NCI-H524 treated with DMSO at 0.1 percent for 48 hours (cell line): Measurements from ENCODE around the gene CNTD1.
"Not testable (repeated sequence)": the region's sequence is repeated elsewhere in the genome, so short reads cannot be mapped to it uniquely, and the experiment has no call there.

Experiments
- DNase-seq: peaks from one replicate; lab custom pipeline; 2025; lab: John Stamatoyannopoulos, UW

CNTD1 gene

DNA sequence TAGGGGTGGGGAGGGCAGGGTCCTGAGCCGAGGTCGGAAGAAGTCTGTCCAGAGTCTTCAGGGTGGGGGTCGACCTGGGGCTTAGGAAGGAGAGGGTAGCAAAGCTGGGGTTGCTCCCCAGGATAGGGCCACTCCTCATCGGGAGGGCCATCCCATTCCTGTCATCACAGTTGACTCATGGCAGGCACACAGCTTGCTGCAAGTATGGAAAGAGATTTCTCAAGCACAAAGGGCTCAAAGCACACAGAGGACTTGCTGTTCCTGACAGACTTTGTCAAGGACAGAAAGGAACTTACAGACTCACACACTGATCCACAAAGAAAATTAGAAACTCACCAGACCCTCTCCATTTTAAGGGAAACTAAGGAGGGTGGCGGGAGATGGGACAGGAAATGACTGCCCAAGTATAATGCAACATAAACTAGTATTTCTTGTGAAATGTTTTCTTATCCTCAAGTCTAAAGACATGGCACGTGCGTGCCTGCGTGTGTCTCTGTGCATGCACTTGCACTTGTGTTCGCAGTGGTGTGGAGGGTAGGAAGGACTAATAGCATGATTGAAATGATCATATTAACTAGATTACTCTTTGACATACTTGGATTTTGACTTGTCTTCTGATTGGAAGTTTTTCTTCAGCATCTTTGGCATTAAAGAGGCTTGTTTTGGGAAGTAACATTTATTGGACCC is 48.1 kb downstream of the CNTD1 start:
- DNase-seq, result no peak

DNA sequence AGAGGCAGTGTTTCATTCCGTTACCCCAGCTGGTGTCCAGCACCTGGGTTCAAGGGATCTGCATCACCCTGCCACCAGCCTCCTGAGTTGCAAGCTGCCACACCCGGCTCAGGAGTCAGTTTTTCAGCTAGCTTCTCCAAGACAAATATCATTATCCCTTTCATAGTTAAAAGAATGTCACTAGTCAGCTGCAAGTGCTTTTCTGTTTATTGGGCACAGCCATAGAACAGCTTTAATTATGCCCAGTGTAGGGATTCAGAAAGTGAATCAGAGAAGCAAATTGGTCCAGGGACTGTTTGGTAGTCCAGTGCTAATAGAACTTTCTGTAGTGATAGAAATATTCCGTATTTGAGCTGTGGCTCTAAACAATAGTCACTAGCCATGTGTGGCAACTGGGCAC is 49.4 kb downstream of the CNTD1 start:
- DNase-seq, result no peak

DNA sequence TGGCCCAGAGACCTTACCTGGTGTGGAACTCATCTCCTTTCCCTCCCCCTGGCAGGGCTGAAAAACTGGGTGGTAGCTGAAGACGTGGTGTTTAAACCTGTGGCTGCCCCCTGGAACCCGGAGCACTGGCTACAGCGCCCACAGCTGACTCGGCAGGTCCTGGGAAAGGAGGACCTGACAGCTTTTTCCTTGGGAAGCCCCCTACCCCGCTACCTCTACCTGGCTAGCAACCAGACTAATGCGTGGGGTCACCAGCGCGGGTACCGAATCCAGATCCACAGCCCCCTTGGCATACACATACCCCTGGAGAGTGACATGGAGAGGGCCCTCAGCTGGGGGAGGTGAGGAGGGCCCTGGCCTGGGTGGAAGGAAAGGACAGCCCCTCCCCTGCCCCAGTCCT is 50.4 kb downstream of the CNTD1 start:
- no peak for DNase-seq

DNA sequence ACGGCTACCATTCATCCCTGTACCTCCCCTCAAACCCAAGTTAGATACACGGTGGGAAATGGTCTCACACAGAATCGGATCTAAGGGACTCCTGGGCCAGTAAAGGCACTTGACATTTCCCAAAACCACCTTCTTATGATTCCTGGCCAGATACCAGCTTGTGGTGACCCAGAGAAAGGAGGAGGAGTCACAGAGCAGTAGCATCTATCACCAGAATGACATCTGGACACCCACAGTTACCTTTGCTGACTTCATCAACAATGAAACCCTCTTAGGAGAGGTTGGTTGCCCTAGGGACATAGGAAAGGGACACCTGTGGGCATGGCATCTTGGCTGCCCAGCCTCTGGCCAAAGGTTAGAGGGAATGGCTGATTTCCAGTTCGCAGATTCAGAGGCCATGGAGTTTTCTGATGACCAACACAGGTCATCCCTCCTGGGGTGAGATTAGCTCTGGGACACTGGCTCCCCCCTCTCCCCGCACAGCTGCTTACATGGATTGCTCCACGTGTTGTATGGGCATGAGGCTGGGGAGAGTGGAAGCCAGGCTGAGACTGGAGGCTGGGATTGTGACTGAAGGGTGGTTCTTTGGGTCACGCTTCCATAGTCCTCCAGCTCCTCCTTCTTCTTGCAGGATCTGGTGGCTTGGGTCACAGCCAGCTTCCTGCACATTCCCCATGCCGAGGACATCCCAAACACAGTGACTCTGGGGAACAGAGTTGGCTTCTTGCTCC is 51.0 kb downstream of the CNTD1 start:
- DNase-seq, result no peak

DNA sequence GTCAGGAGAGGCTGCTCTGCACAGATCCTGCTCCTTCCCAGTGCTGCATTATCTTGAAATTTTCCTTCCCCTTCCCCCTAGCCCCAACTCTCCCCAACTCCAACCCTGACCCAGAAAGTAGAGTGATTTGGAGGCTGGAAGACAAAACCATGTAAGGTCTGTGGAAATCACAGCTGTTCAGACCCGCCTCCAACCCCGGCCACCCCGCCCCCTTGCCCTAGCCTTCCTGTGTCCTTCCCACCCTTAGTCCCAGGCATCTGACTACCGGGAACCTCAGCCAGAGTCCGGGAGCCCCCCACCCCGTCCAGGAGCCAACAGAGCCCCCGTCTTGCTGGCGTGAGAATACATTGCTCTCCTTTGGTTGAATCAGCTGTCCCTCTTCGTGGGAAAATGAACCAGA is 52.3 kb downstream of the CNTD1 start, which contains the start of gene AOC3:
Gene AOC3 (plus strand): TSS at position 246 of the 400 bp plus-strand sequence. CDS start 145 bp downstream, at position 391.
- no peak for DNase-seq

DNA sequence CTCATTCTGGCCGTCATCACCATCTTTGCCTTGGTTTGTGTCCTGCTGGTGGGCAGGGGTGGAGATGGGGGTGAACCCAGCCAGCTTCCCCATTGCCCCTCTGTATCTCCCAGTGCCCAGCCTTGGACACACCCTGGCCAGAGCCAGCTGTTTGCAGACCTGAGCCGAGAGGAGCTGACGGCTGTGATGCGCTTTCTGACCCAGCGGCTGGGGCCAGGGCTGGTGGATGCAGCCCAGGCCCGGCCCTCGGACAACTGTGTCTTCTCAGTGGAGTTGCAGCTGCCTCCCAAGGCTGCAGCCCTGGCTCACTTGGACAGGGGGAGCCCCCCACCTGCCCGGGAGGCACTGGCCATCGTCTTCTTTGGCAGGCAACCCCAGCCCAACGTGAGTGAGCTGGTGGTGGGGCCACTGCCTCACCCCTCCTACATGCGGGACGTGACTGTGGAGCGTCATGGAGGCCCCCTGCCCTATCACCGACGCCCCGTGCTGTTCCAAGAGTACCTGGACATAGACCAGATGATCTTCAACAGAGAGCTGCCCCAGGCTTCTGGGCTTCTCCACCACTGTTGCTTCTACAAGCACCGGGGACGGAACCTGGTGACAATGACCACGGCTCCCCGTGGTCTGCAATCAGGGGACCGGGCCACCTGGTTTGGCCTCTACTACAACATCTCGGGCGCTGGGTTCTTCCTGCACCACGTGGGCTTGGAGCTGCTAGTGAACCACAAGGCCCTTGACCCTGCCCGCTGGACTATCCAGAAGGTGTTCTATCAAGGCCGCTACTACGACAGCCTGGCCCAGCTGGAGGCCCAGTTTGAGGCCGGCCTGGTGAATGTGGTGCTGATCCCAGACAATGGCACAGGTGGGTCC is 52.9 kb downstream of the CNTD1 start:
- not testable (repeated sequence) for DNase-seq

DNA sequence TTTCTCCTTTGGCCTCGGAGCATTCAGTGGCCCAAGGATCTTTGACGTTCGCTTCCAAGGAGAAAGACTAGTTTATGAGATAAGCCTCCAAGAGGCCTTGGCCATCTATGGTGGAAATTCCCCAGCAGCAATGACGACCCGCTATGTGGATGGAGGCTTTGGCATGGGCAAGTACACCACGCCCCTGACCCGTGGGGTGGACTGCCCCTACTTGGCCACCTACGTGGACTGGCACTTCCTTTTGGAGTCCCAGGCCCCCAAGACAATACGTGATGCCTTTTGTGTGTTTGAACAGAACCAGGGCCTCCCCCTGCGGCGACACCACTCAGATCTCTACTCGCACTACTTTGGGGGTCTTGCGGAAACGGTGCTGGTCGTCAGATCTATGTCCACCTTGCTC is 53.7 kb downstream of the CNTD1 start:
- no peak for DNase-seq

DNA sequence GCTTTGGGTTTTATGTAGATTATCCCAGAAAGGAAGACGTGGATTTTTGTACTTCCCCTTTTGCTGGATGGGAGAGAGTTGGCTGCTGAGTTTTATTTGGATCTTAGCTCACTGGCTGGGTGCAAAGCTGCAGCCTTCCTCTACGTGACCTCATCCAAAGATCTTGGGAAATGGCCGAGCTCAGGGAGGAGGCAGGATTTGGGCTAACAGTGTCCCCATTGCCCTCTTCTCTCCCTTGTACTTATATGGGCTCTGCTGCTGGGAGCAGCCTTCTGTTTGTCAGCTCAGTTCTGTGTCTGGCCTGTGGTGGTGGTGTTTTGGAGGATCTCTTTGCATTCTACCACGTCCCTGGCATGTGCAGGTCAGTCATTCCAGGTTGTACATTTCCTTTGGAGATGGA is 54.3 kb downstream of the CNTD1 start:
- DNase-seq, result no peak

DNA sequence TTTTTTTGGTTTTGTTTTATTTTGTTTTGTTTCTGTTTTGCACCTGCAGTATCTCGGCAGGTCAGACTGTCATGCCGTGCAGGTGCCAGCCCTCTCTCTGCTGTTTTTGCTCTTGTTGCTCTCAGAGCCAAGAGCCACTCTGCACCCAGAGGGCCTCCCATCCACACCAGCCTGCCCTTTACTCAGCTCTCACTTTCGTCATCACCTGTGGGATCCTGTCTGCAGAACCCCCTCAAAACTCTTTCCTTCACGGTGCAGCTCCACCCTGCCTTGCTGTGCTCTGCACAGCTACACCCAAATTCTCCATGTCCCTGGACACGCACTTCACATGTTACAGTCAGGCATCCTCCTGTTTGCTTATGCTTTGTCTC is 54.9 kb downstream of the CNTD1 start:
- DNase-seq, result no peak

DNA sequence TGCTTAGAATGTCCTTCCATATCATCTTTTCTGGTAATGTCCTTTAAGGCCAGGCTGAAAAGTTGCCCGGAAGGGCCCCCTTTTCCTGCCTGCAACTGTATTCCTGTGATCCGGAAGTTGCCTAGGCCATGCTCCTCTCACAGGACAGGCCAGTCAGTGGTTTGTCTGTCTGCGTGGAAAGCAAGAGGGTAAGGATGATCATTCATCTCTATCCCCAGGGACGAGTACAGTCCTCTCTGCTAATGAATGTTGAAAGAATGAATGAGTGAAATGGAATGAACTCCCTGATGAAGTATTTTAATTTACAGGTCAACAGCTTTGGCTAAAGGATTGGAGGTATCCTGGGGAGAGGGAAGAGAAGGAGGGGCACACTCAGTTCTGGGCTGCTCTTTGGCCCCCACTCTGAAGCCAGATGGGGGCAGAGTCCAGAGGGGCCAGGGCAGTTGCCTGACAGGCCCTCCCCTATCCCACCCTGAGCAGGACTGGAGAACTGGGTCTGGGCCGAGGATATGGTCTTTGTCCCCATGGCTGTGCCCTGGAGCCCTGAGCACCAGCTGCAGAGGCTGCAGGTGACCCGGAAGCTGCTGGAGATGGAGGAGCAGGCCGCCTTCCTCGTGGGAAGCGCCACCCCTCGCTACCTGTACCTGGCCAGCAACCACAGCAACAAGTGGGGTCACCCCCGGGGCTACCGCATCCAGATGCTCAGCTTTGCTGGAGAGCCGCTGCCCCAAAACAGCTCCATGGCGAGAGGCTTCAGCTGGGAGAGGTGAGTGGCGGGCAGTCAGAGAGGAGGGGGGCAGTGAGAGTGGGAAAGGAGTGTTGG is 55.5 kb downstream of the CNTD1 start:
- no peak for DNase-seq

DNA sequence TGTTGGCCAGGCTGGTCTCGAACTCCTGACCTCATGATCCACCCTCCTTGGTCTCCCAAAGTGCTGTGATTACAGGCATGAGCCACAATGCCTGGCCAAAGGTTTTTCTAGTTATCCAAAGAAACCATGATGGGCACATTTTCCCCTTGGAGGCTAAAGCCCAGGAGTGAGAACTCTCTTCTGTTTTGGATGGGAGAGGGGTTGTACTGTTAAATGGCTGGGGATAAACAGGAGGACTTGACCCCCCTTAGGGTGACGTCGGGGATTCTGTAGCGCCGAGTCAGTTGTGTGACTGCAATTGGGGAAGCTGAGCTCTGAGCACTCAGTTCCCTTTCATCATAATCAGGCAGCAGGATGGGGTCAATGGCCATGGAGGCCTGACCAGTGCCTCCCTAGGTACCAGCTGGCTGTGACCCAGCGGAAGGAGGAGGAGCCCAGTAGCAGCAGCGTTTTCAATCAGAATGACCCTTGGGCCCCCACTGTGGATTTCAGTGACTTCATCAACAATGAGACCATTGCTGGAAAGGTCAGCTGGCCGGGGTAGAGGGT is 56.5 kb downstream of the CNTD1 start:
- DNase-seq, result no peak

DNA sequence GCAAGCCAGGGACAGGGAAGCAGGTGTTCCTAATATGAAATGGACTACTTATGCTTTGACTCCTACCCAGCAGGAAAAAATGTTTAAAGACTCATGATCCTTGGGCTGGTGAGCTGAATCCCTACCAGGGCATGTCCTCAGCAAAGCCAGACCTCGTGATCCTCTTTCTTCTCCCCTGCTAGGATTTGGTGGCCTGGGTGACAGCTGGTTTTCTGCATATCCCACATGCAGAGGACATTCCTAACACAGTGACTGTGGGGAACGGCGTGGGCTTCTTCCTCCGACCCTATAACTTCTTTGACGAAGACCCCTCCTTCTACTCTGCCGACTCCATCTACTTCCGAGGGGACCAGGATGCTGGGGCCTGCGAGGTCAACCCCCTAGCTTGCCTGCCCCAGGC is 57.4 kb downstream of the CNTD1 start:
- DNase-seq, result not testable (repeated sequence)

DNA sequence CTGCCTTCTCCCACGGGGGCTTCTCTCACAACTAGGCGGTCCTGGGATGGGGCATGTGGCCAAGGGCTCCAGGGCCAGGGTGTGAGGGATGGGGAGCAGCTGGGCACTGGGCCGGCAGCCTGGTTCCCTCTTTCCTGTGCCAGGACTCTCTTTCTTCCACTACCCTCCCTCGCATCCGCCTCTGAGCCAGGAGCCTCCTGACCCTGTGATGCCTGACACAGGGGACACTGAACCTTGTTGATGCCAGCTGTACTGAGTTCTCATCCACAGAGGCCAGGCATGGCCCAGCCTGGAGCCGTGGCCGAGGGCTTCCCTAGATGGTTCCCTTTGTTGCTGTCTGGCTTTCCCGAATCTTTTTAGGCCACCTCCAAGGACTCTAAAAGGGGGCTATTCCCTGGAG is 57.9 kb downstream of the CNTD1 start:
- not testable (repeated sequence) for DNase-seq

DNA sequence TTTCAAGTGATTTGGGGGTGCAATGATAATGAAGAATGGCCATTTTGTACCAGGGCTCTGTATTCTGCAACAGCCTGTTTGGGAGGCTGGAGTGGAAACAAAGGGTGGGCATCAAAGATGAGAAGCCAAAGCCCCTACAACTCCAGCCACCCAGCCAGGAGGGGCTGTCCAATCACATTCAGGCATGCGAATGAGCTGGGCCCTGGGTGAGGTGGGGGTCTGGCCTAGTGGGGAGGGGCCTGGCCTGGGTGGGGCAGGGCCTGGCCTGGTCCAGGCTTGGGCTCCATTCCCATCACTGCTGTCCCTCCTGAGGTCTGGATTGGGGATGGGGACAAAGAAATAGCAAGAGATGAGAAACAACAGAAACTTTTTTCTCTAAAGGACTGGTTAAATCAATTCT is 58.7 kb downstream of the CNTD1 start:
- DNase-seq, result no peak
